K562 (cell line): ENCODE data around the gene CYB561A3. TPM values are rescaled to one million over a fixed set of nuclear protein-coding genes. Genes with fewer than 3 reads are reported as not detected.

Source experiments
- ATAC-seq: fragments of 200-7000 bp; cut with Tn5 transposase; 3 replicates; pipeline ENCODE4 v1.9.1; 2020; ENCODE audit warnings: moderate library complexity
- BruUV-seq: library from RNA; stranded (reverse); fragments of 400-500 nt; replicated peaks from 2 replicates; lab custom pipeline; 2021; lab: Mats Ljungman, UMichigan
- CTCF ChIA-PET: fragments of 300-600 bp; formaldehyde crosslinking; extraction: SDS; loops from one replicate; lab custom pipeline; 2021; ENCODE audit warnings: low intra/inter-chr PET ratio; lab: Yijun Ruan, JAX
- POLR2A ChIA-PET: fragments of 300-600, 350-650 bp; sonication (Branson Sonifier 250); formaldehyde crosslinking; extraction: SDS; loops from one replicate; lab custom pipeline; 2021; ENCODE audit warnings: antibody characterized with exemption, inconsistent platforms; lab: Yijun Ruan, JAX
- DNase-seq, 4 experiments: peaks; one replicate each; pipeline versions ENCODE4 v3.0.0 to v3.0.0-alpha.2; 2011 to 2018; ENCODE audit warnings: low spot score in 3 of 4, mixed read lengths in 3 of 4; ENCODE audit errors: extremely low read depth in 1 of 4
- FAIRE-seq: peaks from 2 replicates; lab custom pipeline; 2011; peaks lifted over from hg19 to GRCh38; lab: Jason Lieb, UNC
- H2AFZ ChIP-seq: 2 replicates; pipeline ENCODE4 v1.6.0; 2011; ENCODE audit warnings: low read depth, low read length, control low read depth, inconsistent platforms
- H3K27ac ChIP-seq: fragments of 200-600 bp; 3 replicates; pipeline ENCODE4 v1.8.0; 2011; ENCODE audit warnings: low read depth, mild to moderate bottlenecking, control low read depth, inconsistent platforms, low read length, moderate library complexity, mixed read lengths; ENCODE audit errors: extremely low read depth
- H3K27me3 ChIP-seq, 2 experiments: fragments of 300-600 bp in 1 of 2; 2 replicates in 1 of 2; 3 replicates in 1 of 2; pipeline versions ENCODE4 v1.6.0 to v1.8.0; 2011; ENCODE audit warnings: inconsistent platforms in 2 of 2, low read length in 2 of 2, mild to moderate bottlenecking in 1 of 2, mixed read lengths in 1 of 2, moderate library complexity in 1 of 2; ENCODE audit not compliant: control insufficient read depth in 2 of 2, insufficient read depth in 2 of 2
- H3K36me3 ChIP-seq: fragments of 300-600 bp; 3 replicates; pipeline ENCODE4 v1.8.0; 2011; ENCODE audit warnings: mild to moderate bottlenecking, low read length, inconsistent platforms; ENCODE audit not compliant: control insufficient read depth, insufficient read depth
- H3K4me1 ChIP-seq, 2 experiments: fragments of 200-600 bp in 1 of 2; replicated peaks in 1 of 2; 2 replicates in 1 of 2; 3 replicates in 1 of 2; pipeline versions ENCODE4 v1.5.1 to v1.8.0; 2011; ENCODE audit warnings: inconsistent platforms in 2 of 2, low read length in 2 of 2, mild to moderate bottlenecking in 1 of 2, mixed read lengths in 1 of 2, moderate library complexity in 1 of 2; ENCODE audit not compliant: control insufficient read depth in 2 of 2, insufficient read depth in 2 of 2
- H3K4me2 ChIP-seq: 2 replicates; pipeline ENCODE4 v1.6.1; 2011; ENCODE audit warnings: low read length, control low read depth, inconsistent platforms, mixed read lengths; ENCODE audit not compliant: insufficient read depth
- H3K4me3 ChIP-seq: fragments of 200-600 bp; sonication (generic), shearing (Covaris generic); 2 replicates; pipeline ENCODE4 v1.5.1; 2016; ENCODE audit warnings: control low read depth, inconsistent platforms
- H3K79me2 ChIP-seq: fragments of 200-600 bp; 3 replicates; pipeline ENCODE4 v1.8.0; 2011; ENCODE audit warnings: low read length, inconsistent platforms; ENCODE audit not compliant: control insufficient read depth, insufficient read depth
- H3K9ac ChIP-seq, 2 experiments: 2 replicates each; pipeline versions ENCODE4 v1.6.0 to v1.6.1; 2011; ENCODE audit warnings: low read depth in 2 of 2, low read length in 2 of 2, control low read depth in 1 of 2, inconsistent platforms in 1 of 2, mild to moderate bottlenecking in 1 of 2, mixed read lengths in 1 of 2; ENCODE audit not compliant: insufficient read depth in 1 of 2
- H3K9me1 ChIP-seq: one replicate; pipeline ENCODE4 v1.6.0; 2011; ENCODE audit warnings: inconsistent platforms, mild to moderate bottlenecking, low read length, moderate library complexity; ENCODE audit not compliant: control insufficient read depth, insufficient read depth
- H3K9me3 ChIP-seq: replicated peaks from 2 replicates; pipeline ENCODE4 v1.5.1; 2011; ENCODE audit warnings: low read depth, low read length, inconsistent platforms; ENCODE audit not compliant: control insufficient read depth, insufficient read depth
- H4K20me1 ChIP-seq: replicated peaks from 2 replicates; pipeline ENCODE4 v1.6.1; 2011; ENCODE audit warnings: low read length, inconsistent platforms, mixed read lengths; ENCODE audit not compliant: control insufficient read depth, insufficient read depth
- CEBPG ChIP-seq, 3 experiments: fragments of 200-800 bp in 1 of 3; sonication (Bioruptor generic) in 1 of 3; sonication (generic) in 1 of 3; formaldehyde crosslinking in 1 of 3; IDR thresholded peaks in 2 of 3; conservative IDR thresholded peaks in 1 of 3; 2 replicates each; pipeline versions ENCODE4 v1.6.1 to v1.8.0; 2016 to 2022; ENCODE audit warnings: missing compliant biosample characterization in 2 of 3, missing genetic modification characterization in 2 of 3, mild to moderate bottlenecking in 1 of 3, missing genetic modification reagents in 1 of 3
- COPS2 ChIP-seq: fragments of 450-650 bp; conservative IDR thresholded peaks from 2 replicates; pipeline ENCODE4 v1.6.1; 2016; ENCODE audit warnings: mild to moderate bottlenecking, moderate library complexity
- GABPB1 ChIP-seq: sonication (generic); formaldehyde crosslinking; IDR thresholded peaks from 2 replicates; pipeline ENCODE4 v1.8.0; 2022; ENCODE audit warnings: mild to moderate bottlenecking, missing genetic modification reagents
- GMEB1 ChIP-seq: fragments of 250-450 bp; sonication (Bioruptor Pico); IDR thresholded peaks from 2 replicates; pipeline ENCODE4 v1.4.0; 2020; ENCODE audit warnings: mild to moderate bottlenecking
- GTF2F1 ChIP-seq: IDR thresholded peaks from 2 replicates; pipeline ENCODE4 v1.6.1; 2011; ENCODE audit warnings: low read depth, low read length, improper control_type of control experiment
- IRF2 ChIP-seq: sonication (generic); formaldehyde crosslinking; IDR thresholded peaks from 2 replicates; pipeline ENCODE4 v1.8.1; 2022; ENCODE audit warnings: mild to moderate bottlenecking, missing genetic modification reagents
- RBM15 ChIP-seq: fragments of 200-400 bp; formaldehyde crosslinking; IDR thresholded peaks from 2 replicates; pipeline ENCODE4 v1.6.1; 2018; ENCODE audit warnings: mild to moderate bottlenecking, low read length, moderate library complexity; ENCODE audit not compliant: insufficient read depth
- RBM25 ChIP-seq: fragments of 200-400 bp; formaldehyde crosslinking; IDR thresholded peaks from 2 replicates; pipeline ENCODE4 v1.6.1; 2018; ENCODE audit warnings: low read length, low read depth, moderate library complexity; ENCODE audit not compliant: severe bottlenecking
- RNF219 ChIP-seq: fragments of 250-450 bp; sonication (Bioruptor Pico); IDR thresholded peaks from 2 replicates; pipeline ENCODE4 v1.5.0; 2022; ENCODE audit warnings: mild to moderate bottlenecking
- TBL1XR1 ChIP-seq, 2 experiments: IDR thresholded peaks; 2 replicates each; pipeline ENCODE4 v1.6.1; 2012; ENCODE audit warnings: improper control_type of control experiment in 2 of 2, low read length in 2 of 2, mild to moderate bottlenecking in 1 of 2
- ZNF639 ChIP-seq, 2 experiments: fragments of 200-800 bp in 1 of 2; sonication (Bioruptor generic) in 1 of 2; sonication (generic) in 1 of 2; formaldehyde crosslinking in 1 of 2; IDR thresholded peaks in 1 of 2; conservative IDR thresholded peaks in 1 of 2; 2 replicates each; pipeline versions ENCODE4 v1.5.0 to v1.6.1; 2016 to 2020; ENCODE audit warnings: missing compliant biosample characterization in 1 of 2, missing genetic modification characterization in 1 of 2, missing genetic modification reagents in 1 of 2
- ZNF740 ChIP-seq, 3 experiments: fragments of 200-800 bp in 1 of 3; sonication (Bioruptor generic) in 1 of 3; sonication (generic) in 1 of 3; formaldehyde crosslinking in 1 of 3; IDR thresholded peaks; 2 replicates each; pipeline versions ENCODE4 v1.6.1 to v1.8.0; 2016 to 2022; ENCODE audit warnings: mild to moderate bottlenecking in 2 of 3, missing compliant biosample characterization in 2 of 3, missing genetic modification characterization in 2 of 3, missing genetic modification reagents in 1 of 3
- ZZZ3 ChIP-seq: fragments of 450-650 bp; IDR thresholded peaks from 2 replicates; pipeline ENCODE4 v1.6.1; 2016; ENCODE audit warnings: antibody characterized with exemption, mild to moderate bottlenecking, moderate library complexity
- WGBS: fragments of 100-300 bp; shearing (Covaris generic); methylation state at CpG from one replicate; pipeline ENCODE4 v1.1.6; 2016; ENCODE audit warnings: low coverage, mixed read lengths; ENCODE audit not compliant: insufficient coverage; ENCODE audit errors: missing lambda C conversion rate; 5-methylcytosine and 5-hydroxymethylcytosine counted together
- in situ Hi-C: fragments of 300-500 bp; cut with MboI; formaldehyde crosslinking; loops from 4 replicates; pipeline ENCODE4 v1.15.0; 2018; ENCODE audit warnings: inconsistent platforms, mixed read lengths
- intact Hi-C: fragments of 100-400 bp; cut with micrococcal nuclease; formaldehyde crosslinking; loops from 2 replicates; pipeline ENCODE4 v1.14.2; 2022
- polyA plus RNA-seq, 8 experiments: library from polyadenylated mRNA; depleted of rRNA in 4 of 8; stranded (reverse) in 5 of 8; unstranded in 3 of 8; fragments of >200 nt; fragmentation: Nextera tagmentation in 2 of 8; fragmentation: Illumina TruSeq in 1 of 8; extraction: Ambion mirVana in 2 of 8; extraction: Trizol in 1 of 8; gene quantifications; 2 replicates each; pipeline versions ENCODE4 v1.2.1 to v1.2.3, GENCODE V29; 2011 to 2014; ENCODE audit warnings: inconsistent platforms in 1 of 8, missing spikeins in 1 of 8
- total RNA-seq, 7 experiments: library from RNA; depleted of rRNA in 6 of 7; stranded (reverse); fragments of >200 nt in 6 of 7; fragmentation: Illumina TruSeq in 2 of 7; extraction: Trizol in 2 of 7; gene quantifications; 2 replicates each; pipeline versions ENCODE4 v1.2.1 to v1.2.3, GENCODE V29; 2011 to 2021; ENCODE audit warnings: low replicate concordance in 1 of 7

Gene CYB561A3
- total and polyA plus RNA-seq, 9 of the 15 experiments (the other 6 are each of a cell fraction or from before 2014, with no cell fraction given), result 29.2 to 78.9 (median 37.9) TPM

- TF ChIP-seq RBM25 (peak; percentile 51), RBM15 (no peak)
Measured at GRCh38 chr11:61352038-61352437, 9.6 kb downstream of the CYB561A3 start (continued).

GRCh38 chr11:61350803-61351202 is 10.9 kb downstream of the CYB561A3 start:
- Histone ChIP-seq H3K27ac (no peak overlapping the region), H3K9me3 (no peaks in the 10 kb centered on the region), H3K4me2 (no peak overlapping the region), H3K9ac (no peak overlapping the region), H4K20me1 (no peaks in the 10 kb centered on the region), H3K27me3 (no peaks in the 10 kb centered on the region), H3K9me1 (peaks cover 3% of the 10 kb centered on the region), H3K79me2 (no peaks in the 10 kb centered on the region; the same call in 2 of the 3 replicates), H3K36me3 (peaks cover 79% of the 10 kb centered on the region; the same call in 2 of the 3 replicates), H3K4me3 (no peak overlapping the region), H2AFZ (no peak overlapping the region), H3K4me1 (peaks cover 27 to 33% of the 10 kb centered on the region in 2 experiments)
- DNase-seq (no peak), FAIRE-seq (no peak), ATAC-seq (no peak)
- no TSS peak for BruUV-seq
- whole genome bisulfite sequencing, result 85% methylated on average over 8 of the region's 8 CpGs
- ChIA-PET POLR2A (interaction anchor here (3.9 kb wide), 1 partner anchor 11 kb away, joined by 36 read pairs; the partner anchor contains the start of genes CYB561A3 and TMEM138), CTCF (no interaction called here)
- in situ Hi-C loops (no loop called here), intact Hi-C loops (no loop called here)
- TF ChIP-seq GABPB1, result no peak
- no peak for TF ChIP-seq IRF2 (CRISPR knock-in tag)
- TF ChIP-seq ZNF740 (CRISPR knock-in tag; IDR thresholded peaks at IDR 0.05), result no peak
- no peak for TF ChIP-seq ZNF740 (tag; IDR thresholded peaks at IDR 0.05)
- no peak for TF ChIP-seq TBL1XR1 (IDR thresholded peaks at IDR 0.05; ENCODE audit: low read length in 2 of 2)
- no peak for TF ChIP-seq CEBPG (CRISPR knock-in tag; IDR thresholded peaks at IDR 0.05)
- TF ChIP-seq CEBPG (tag; conservative IDR thresholded peaks at IDR 0.05 in 1 of 2, IDR thresholded peaks at IDR 0.05 in 1 of 2), result no peak
- no peak for TF ChIP-seq GMEB1 (CRISPR knock-in tag)
- TF ChIP-seq GTF2F1, result no peak
- no peak for TF ChIP-seq ZNF639 (CRISPR knock-in tag; conservative IDR thresholded peaks at IDR 0.05 in 1 of 2, IDR thresholded peaks at IDR 0.05 in 1 of 2)
- no peak for TF ChIP-seq RNF219
- no peak for TF ChIP-seq COPS2
- TF ChIP-seq ZZZ3, result no peak
